ENCODE results near the gene SRRM2. TPM values are rescaled to one million over a fixed set of nuclear protein-coding genes. Genes with fewer than 3 reads are reported as not detected.
A peak's percentile ranks its signal among the peaks of the same experiment; 100 is the strongest.

Gene SRRM2
- total and polyA plus RNA-seq, 5 donors from 2014 or later: 29.8 to 1,344 (median 38.6) TPM

GRCh38 chr16:2724088-2724676 lies 28.3 kb upstream of the SRRM2 start:
- Mint-ChIP-seq H3K4me1 (peaks cover 0 to 5% (median 0%) of the 10 kb centered on the region in 4 donors), H3K9me3 (no peaks in the 10 kb centered on the region), H3K4me3 (no peak overlapping the region), H3K36me3 (no peaks in the 10 kb centered on the region), H3K27me3 (peaks cover 15% of the 10 kb centered on the region), H3K27ac (peak overlapping the region in 1 of 3 donors; percentile 58)
- Histone ChIP-seq H3K4me3 (ENCODE audit: low read depth, low read length) (no peak overlapping the region), H3K9me3 (ENCODE audit: control insufficient read depth in 2 of 2, low read length in 2 of 2) (no peaks in the 10 kb centered on the region), H3K36me3 (ENCODE audit: control insufficient read depth, insufficient read depth, low read length) (no peaks in the 10 kb centered on the region), H3K27me3 (ENCODE audit: control insufficient read depth, insufficient read depth, low read length) (no peaks in the 10 kb centered on the region), H3K27ac (ENCODE audit: insufficient read depth, low read length, poor library complexity, severe bottlenecking) (no peak overlapping the region), H3K4me1 (ENCODE audit: control insufficient read depth, insufficient read depth, low read length, poor library complexity, severe bottlenecking) (peaks cover 8% of the 10 kb centered on the region)
- ATAC-seq (ENCODE audit: low read depth in 2 of 2): no peak
- no peak for DNase-seq

- no peaks in the 10 kb centered on the region for H3K27me3 ChIP-seq (ENCODE audit: control insufficient read depth, insufficient read depth, low read length)
- no peaks in the 10 kb centered on the region for H3K9me3 Mint-ChIP-seq
- H3K4me1 Mint-ChIP-seq: peaks cover 0 to 5% (median 0%) of the 10 kb centered on the region in 4 donors
- no peaks in the 10 kb centered on the region for H3K36me3 ChIP-seq (ENCODE audit: control insufficient read depth, insufficient read depth, low read length)
- no peak overlapping the region for H3K4me3 ChIP-seq (ENCODE audit: low read depth, low read length)
- H3K27ac ChIP-seq (ENCODE audit: insufficient read depth, low read length, poor library complexity, severe bottlenecking): no peak overlapping the region
- DNase-seq: no peak
- H3K4me3 Mint-ChIP-seq: peak overlapping the region in 1 of 4 donors; percentile 47
- peak overlapping the region in 1 of 3 donors; percentile 52 for H3K27ac Mint-ChIP-seq
- H3K9me3 ChIP-seq (ENCODE audit: control insufficient read depth in 2 of 2, low read length in 2 of 2): no peaks in the 10 kb centered on the region
- peaks cover 8% of the 10 kb centered on the region for H3K4me1 ChIP-seq (ENCODE audit: control insufficient read depth, insufficient read depth, low read length, poor library complexity, severe bottlenecking)
- no peaks in the 10 kb centered on the region for H3K36me3 Mint-ChIP-seq
- H3K27me3 Mint-ChIP-seq: peaks cover 15% of the 10 kb centered on the region
- ATAC-seq (ENCODE audit: low read depth in 2 of 2): no peak
Measured at GRCh38 chr16:2724816-2725348, 27.6 kb upstream of the SRRM2 start.

GRCh38 chr16:2726923-2727322 lies 25.5 kb upstream of the SRRM2 start:
- Mint-ChIP-seq H3K27me3 (peaks cover 19% of the 10 kb centered on the region), H3K9me3 (no peaks in the 10 kb centered on the region), H3K27ac (no peak overlapping the region), H3K4me1 (peaks cover 0 to 2% (median 0%) of the 10 kb centered on the region in 4 donors), H3K4me3 (no peak overlapping the region), H3K36me3 (no peaks in the 10 kb centered on the region)
- no peak for DNase-seq
- no peak for ATAC-seq (ENCODE audit: low read depth in 2 of 2)
- no peak overlapping the region for H3K27ac ChIP-seq (ENCODE audit: insufficient read depth, low read length, poor library complexity, severe bottlenecking)
- no peaks in the 10 kb centered on the region for H3K9me3 ChIP-seq (ENCODE audit: control insufficient read depth in 2 of 2, low read length in 2 of 2)
- no peaks in the 10 kb centered on the region for H3K27me3 ChIP-seq (ENCODE audit: control insufficient read depth, insufficient read depth, low read length)
- H3K4me3 ChIP-seq (ENCODE audit: low read depth, low read length): no peak overlapping the region
- H3K36me3 ChIP-seq (ENCODE audit: control insufficient read depth, insufficient read depth, low read length): no peaks in the 10 kb centered on the region
- no peaks in the 10 kb centered on the region for H3K4me1 ChIP-seq (ENCODE audit: control insufficient read depth, insufficient read depth, low read length, poor library complexity, severe bottlenecking)

- DNase-seq (no peak), ATAC-seq (ENCODE audit: low read depth in 2 of 2) (no peak)
- no peaks in the 10 kb centered on the region for H3K27me3 ChIP-seq (ENCODE audit: control insufficient read depth, insufficient read depth, low read length)
- Mint-ChIP-seq H3K27ac (no peak overlapping the region), H3K36me3 (no peaks in the 10 kb centered on the region), H3K9me3 (no peaks in the 10 kb centered on the region), H3K4me1 (no peaks in the 10 kb centered on the region), H3K27me3 (peaks cover 15% of the 10 kb centered on the region), H3K4me3 (no peak overlapping the region)
- no peaks in the 10 kb centered on the region for H3K4me1 ChIP-seq (ENCODE audit: control insufficient read depth, insufficient read depth, low read length, poor library complexity, severe bottlenecking)
- H3K36me3 ChIP-seq (ENCODE audit: control insufficient read depth, insufficient read depth, low read length): no peaks in the 10 kb centered on the region
- H3K4me3 ChIP-seq (ENCODE audit: low read depth, low read length): no peak overlapping the region
- no peaks in the 10 kb centered on the region for H3K9me3 ChIP-seq (ENCODE audit: control insufficient read depth in 2 of 2, low read length in 2 of 2)
- H3K27ac ChIP-seq (ENCODE audit: insufficient read depth, low read length, poor library complexity, severe bottlenecking): no peak overlapping the region
Measured at GRCh38 chr16:2728034-2728433, 24.4 kb upstream of the SRRM2 start.

- ATAC-seq (ENCODE audit: low read depth in 2 of 2) (no peak), DNase-seq (no peak)
- no peaks in the 10 kb centered on the region for H3K27me3 ChIP-seq (ENCODE audit: control insufficient read depth, insufficient read depth, low read length)
- H3K9me3 Mint-ChIP-seq: no peaks in the 10 kb centered on the region
- no peaks in the 10 kb centered on the region for H3K9me3 ChIP-seq (ENCODE audit: control insufficient read depth in 2 of 2, low read length in 2 of 2)
- H3K4me3 Mint-ChIP-seq: no peak overlapping the region
- H3K27ac Mint-ChIP-seq: no peak overlapping the region
- no peak overlapping the region for H3K27ac ChIP-seq (ENCODE audit: insufficient read depth, low read length, poor library complexity, severe bottlenecking)
- H3K4me3 ChIP-seq (ENCODE audit: low read depth, low read length): no peak overlapping the region
- peaks cover 4% of the 10 kb centered on the region for H3K27me3 Mint-ChIP-seq
- H3K4me1 ChIP-seq (ENCODE audit: control insufficient read depth, insufficient read depth, low read length, poor library complexity, severe bottlenecking): no peaks in the 10 kb centered on the region
- H3K4me1 Mint-ChIP-seq: no peaks in the 10 kb centered on the region
- H3K36me3 Mint-ChIP-seq: no peaks in the 10 kb centered on the region
- H3K36me3 ChIP-seq (ENCODE audit: control insufficient read depth, insufficient read depth, low read length): no peaks in the 10 kb centered on the region
Measured at GRCh38 chr16:2734844-2735515, 17.5 kb upstream of the SRRM2 start.

- H3K36me3 Mint-ChIP-seq: no peaks in the 10 kb centered on the region
- H3K4me3 Mint-ChIP-seq: no peak overlapping the region
Measured at GRCh38 chr16:2736476-2737237, 15.8 kb upstream of the SRRM2 start.

GRCh38 chr16:2737238-2737605 lies 15.2 kb upstream of the SRRM2 start:
- Histone ChIP-seq H3K27me3 (ENCODE audit: control insufficient read depth, insufficient read depth, low read length) (no peaks in the 10 kb centered on the region), H3K9me3 (ENCODE audit: control insufficient read depth in 2 of 2, low read length in 2 of 2) (no peaks in the 10 kb centered on the region), H3K27ac (ENCODE audit: insufficient read depth, low read length, poor library complexity, severe bottlenecking) (no peak overlapping the region), H3K36me3 (ENCODE audit: control insufficient read depth, insufficient read depth, low read length) (no peaks in the 10 kb centered on the region), H3K4me3 (ENCODE audit: low read depth, low read length) (no peak overlapping the region), H3K4me1 (ENCODE audit: control insufficient read depth, insufficient read depth, low read length, poor library complexity, severe bottlenecking) (no peaks in the 10 kb centered on the region)
- Mint-ChIP-seq H3K36me3 (no peaks in the 10 kb centered on the region), H3K27ac (no peak overlapping the region), H3K4me1 (no peaks in the 10 kb centered on the region), H3K27me3 (no peaks in the 10 kb centered on the region), H3K9me3 (no peaks in the 10 kb centered on the region), H3K4me3 (no peak overlapping the region)
- no peak for DNase-seq
- ATAC-seq (ENCODE audit: low read depth in 2 of 2): no peak

More at GRCh38 chr16:2736476-2737237, 15.8 kb upstream of the SRRM2 start:
- ATAC-seq (ENCODE audit: low read depth in 2 of 2) (no peak), DNase-seq (no peak)
- Mint-ChIP-seq H3K4me1 (no peaks in the 10 kb centered on the region), H3K27me3 (peaks cover 3% of the 10 kb centered on the region), H3K27ac (no peak overlapping the region), H3K9me3 (no peaks in the 10 kb centered on the region)
- Histone ChIP-seq H3K36me3 (ENCODE audit: control insufficient read depth, insufficient read depth, low read length) (no peaks in the 10 kb centered on the region), H3K4me3 (ENCODE audit: low read depth, low read length) (no peak overlapping the region), H3K9me3 (ENCODE audit: control insufficient read depth in 2 of 2, low read length in 2 of 2) (no peaks in the 10 kb centered on the region), H3K4me1 (ENCODE audit: control insufficient read depth, insufficient read depth, low read length, poor library complexity, severe bottlenecking) (no peaks in the 10 kb centered on the region), H3K27me3 (ENCODE audit: control insufficient read depth, insufficient read depth, low read length) (no peaks in the 10 kb centered on the region), H3K27ac (ENCODE audit: insufficient read depth, low read length, poor library complexity, severe bottlenecking) (no peak overlapping the region)

Data from CD4-positive, CD25-positive, alpha-beta regulatory T cell (primary cell).